WTC11 (cell line): Measurements from ENCODE around the gene CNFN. TPM values are rescaled to one million over a fixed set of nuclear protein-coding genes. Genes with fewer than 3 reads are reported as not detected.

Experiments
- ATAC-seq: fragments of 200-7000 bp; cut with Tn5 transposase; 2 replicates; pipeline ENCODE4 v1.10.0; 2021; ENCODE audit warnings: mild to moderate bottlenecking, moderate library complexity
- CTCF ChIA-PET: fragments of 300-600 bp; sonication (Branson Sonifier 250); formaldehyde crosslinking; loops from one replicate; lab custom pipeline; 2021; ENCODE audit warnings: antibody characterized with exemption; lab: Charles Lee
- POLR2A ChIA-PET: fragments of 350-600 bp; sonication (Branson Sonifier 250); formaldehyde crosslinking; loops from one replicate; lab custom pipeline; 2021; ENCODE audit warnings: antibody characterized with exemption; lab: Charles Lee
- DNase-seq: peaks from one replicate; pipeline ENCODE4 v3.0.0; 2021; ENCODE audit warnings: low spot score
- H3K27ac Mint-ChIP-seq: 2 replicates; pipeline ENCODE4 v1.8.0; 2021; ENCODE audit warnings: mixed read lengths
- H3K27me3 Mint-ChIP-seq: 2 replicates; pipeline ENCODE4 v1.8.0; 2021; ENCODE audit warnings: low read depth, mild to moderate bottlenecking, moderate library complexity, mixed read lengths
- H3K36me3 Mint-ChIP-seq: 2 replicates; pipeline ENCODE4 v1.8.0; 2021; ENCODE audit warnings: mixed read lengths
- H3K4me1 Mint-ChIP-seq: 2 replicates; pipeline ENCODE4 v1.8.0; 2022; ENCODE audit warnings: mixed read lengths
- H3K4me3 Mint-ChIP-seq: 2 replicates; pipeline ENCODE4 v1.8.0; 2021; ENCODE audit warnings: mild to moderate bottlenecking, moderate library complexity, mixed read lengths
- H3K9me3 Mint-ChIP-seq: 2 replicates; pipeline ENCODE4 v1.8.0; 2021; ENCODE audit warnings: mixed read lengths
- CDX4 ChIP-seq: fragments of 250-450 bp; sonication (Bioruptor Pico); IDR thresholded peaks from 2 replicates; pipeline ENCODE4 v1.9.0; 2021; ENCODE audit warnings: moderate library complexity, mild to moderate bottlenecking, inconsistent platforms, borderline replicate concordance
- ELF4 ChIP-seq: sonication (generic); formaldehyde crosslinking; IDR thresholded peaks from 2 replicates; pipeline ENCODE4 v1.8.1; 2022; ENCODE audit warnings: low read depth, mild to moderate bottlenecking, moderate library complexity, missing genetic modification reagents
- ESRRA ChIP-seq: sonication (generic); formaldehyde crosslinking; IDR thresholded peaks from 2 replicates; pipeline ENCODE4 v1.8.1; 2022; ENCODE audit warnings: mild to moderate bottlenecking, missing genetic modification reagents, borderline replicate concordance
- ETV6 ChIP-seq: sonication (generic); formaldehyde crosslinking; IDR thresholded peaks from 2 replicates; pipeline ENCODE4 v1.8.1; 2022; ENCODE audit warnings: mild to moderate bottlenecking, missing genetic modification reagents
- KAT7 ChIP-seq: sonication (generic); formaldehyde crosslinking; IDR thresholded peaks from 2 replicates; pipeline ENCODE4 v1.8.1; 2023; ENCODE audit warnings: missing genetic modification reagents, mild to moderate bottlenecking, borderline replicate concordance
- NR2C2 ChIP-seq: sonication (generic); formaldehyde crosslinking; IDR thresholded peaks from 2 replicates; pipeline ENCODE4 v1.8.0; 2022; ENCODE audit warnings: mild to moderate bottlenecking, missing genetic modification reagents
- SMAD3 ChIP-seq: sonication (generic); formaldehyde crosslinking; IDR thresholded peaks from 2 replicates; pipeline ENCODE4 v1.8.0; 2022; ENCODE audit warnings: missing genetic modification reagents, mild to moderate bottlenecking, borderline replicate concordance
- SP1 ChIP-seq: sonication (generic); formaldehyde crosslinking; conservative IDR thresholded peaks from 2 replicates; pipeline ENCODE4 v1.8.1; 2022; ENCODE audit warnings: missing genetic modification reagents
- TEAD1 ChIP-seq: sonication (generic); formaldehyde crosslinking; IDR thresholded peaks from 2 replicates; pipeline ENCODE4 v1.8.0; 2022; ENCODE audit warnings: mild to moderate bottlenecking, missing genetic modification reagents
- TP53 ChIP-seq: sonication (generic); formaldehyde crosslinking; IDR thresholded peaks from 2 replicates; pipeline ENCODE4 v1.8.1; 2023; ENCODE audit warnings: mild to moderate bottlenecking, missing genetic modification reagents
- USF1 ChIP-seq: sonication (generic); formaldehyde crosslinking; IDR thresholded peaks from 2 replicates; pipeline ENCODE4 v1.8.0; 2022; ENCODE audit warnings: mild to moderate bottlenecking, missing genetic modification reagents
- ZNF219 ChIP-seq: sonication (generic); formaldehyde crosslinking; IDR thresholded peaks from 2 replicates; pipeline ENCODE4 v1.8.0; 2023; ENCODE audit warnings: missing genetic modification reagents, mild to moderate bottlenecking, borderline replicate concordance
- ZNF281 ChIP-seq: sonication (generic); formaldehyde crosslinking; IDR thresholded peaks from 2 replicates; pipeline ENCODE4 v1.8.0; 2023; ENCODE audit warnings: mild to moderate bottlenecking, missing genetic modification reagents
- ZNF416 ChIP-seq: fragments of 250-450 bp; sonication (Bioruptor Pico); IDR thresholded peaks from 2 replicates; pipeline ENCODE4 v1.9.0; 2021; ENCODE audit warnings: mild to moderate bottlenecking, inconsistent platforms
- ZNF423 ChIP-seq: fragments of 250-450 bp; sonication (Bioruptor Pico); IDR thresholded peaks from 2 replicates; pipeline ENCODE4 v2.1.2; 2022; ENCODE audit warnings: mild to moderate bottlenecking, moderate library complexity
- ZNF425 ChIP-seq: fragments of 250-450 bp; sonication (Bioruptor Pico); conservative IDR thresholded peaks from 2 replicates; pipeline ENCODE4 v1.9.0; 2021; ENCODE audit warnings: mild to moderate bottlenecking
- total RNA-seq: library from RNA; stranded (reverse); gene quantifications from 3 replicates; pipeline ENCODE4 v1.2.3, GENCODE V29; 2021
- TF ChIP-seq, protein P1 (sequence below): fragments of 250-450 bp; sonication (Bioruptor Pico); IDR thresholded peaks from 2 replicates; pipeline ENCODE4 v1.9.0; 2021; ENCODE audit warnings: mild to moderate bottlenecking, borderline replicate concordance
- TF ChIP-seq, protein P2 (sequence below): sonication (generic); formaldehyde crosslinking; IDR thresholded peaks from 2 replicates; pipeline ENCODE4 v1.8.1; 2022; ENCODE audit warnings: low read depth, missing genetic modification reagents, borderline replicate concordance

The CNFN gene
- total RNA-seq, 1 experiment from 2014 or later: 9.6 TPM

DNA sequence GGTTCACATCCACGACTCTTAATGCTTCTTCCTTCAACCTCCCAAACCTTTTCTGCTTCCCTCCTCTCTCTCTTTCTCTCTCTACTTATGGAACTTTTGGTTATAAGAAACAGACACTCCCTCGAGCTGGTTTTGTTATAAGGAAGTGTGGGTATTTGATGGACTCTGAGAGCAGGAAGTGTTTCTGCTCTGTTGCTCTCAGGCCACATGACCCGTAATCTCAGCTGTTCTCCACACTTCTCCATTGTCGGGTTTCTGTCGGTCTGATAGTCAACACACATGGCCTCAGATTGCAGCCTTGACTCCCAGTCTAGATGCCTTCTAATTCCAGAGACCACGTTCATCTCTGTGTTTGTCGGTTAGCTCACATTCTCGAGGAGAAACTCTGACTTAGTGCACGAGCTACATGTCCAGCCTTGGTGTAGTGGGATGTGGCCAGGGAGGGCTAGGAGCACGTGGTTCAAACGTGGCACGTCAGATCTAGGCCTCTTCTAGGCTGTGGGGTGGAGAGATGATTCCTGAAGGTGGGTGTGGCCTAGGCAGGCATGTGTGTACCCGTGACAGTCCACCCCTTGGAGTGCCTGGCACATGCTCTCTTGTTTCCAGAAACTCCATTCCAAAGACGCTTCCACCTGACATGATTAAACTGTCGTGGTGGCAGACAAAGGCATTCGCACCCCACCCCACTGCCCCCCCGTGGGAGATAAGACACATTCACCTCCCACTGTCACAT is 26.3 kb downstream of the CNFN start:
- Mint-ChIP-seq H3K4me3 (no peak overlapping the region), H3K36me3 (peaks cover 39% of the 10 kb centered on the region), H3K27me3 (no peaks in the 10 kb centered on the region), H3K27ac (no peak overlapping the region), H3K4me1 (peaks cover 41% of the 10 kb centered on the region), H3K9me3 (peaks cover 16% of the 10 kb centered on the region)
- no peak for TF ChIP-seq ZNF425 (CRISPR knock-in tag)
- no peak for TF ChIP-seq CDX4 (CRISPR knock-in tag)
- no peak for TF ChIP-seq USF1 (CRISPR knock-in tag)
- no peak for TF ChIP-seq TP53 (CRISPR knock-in tag)
- TF ChIP-seq ZNF416: no peak
- TF ChIP-seq ZNF219 (CRISPR knock-in tag): no peak
- TF ChIP-seq ETV6 (CRISPR knock-in tag): no peak
- no peak for TF ChIP-seq KAT7 (CRISPR knock-in tag)
- TF ChIP-seq SMAD3 (CRISPR knock-in tag): no peak
- no peak for TF ChIP-seq SP1 (CRISPR knock-in tag)
- no peak for TF ChIP-seq ZNF423 (CRISPR knock-in tag)
- TF ChIP-seq ELF4: no peak
- no peak for TF ChIP-seq ESRRA (CRISPR knock-in tag)
- TF ChIP-seq TEAD1 (CRISPR knock-in tag): no peak
- TF ChIP-seq NR2C2: no peak
- TF ChIP-seq, protein P1, sequence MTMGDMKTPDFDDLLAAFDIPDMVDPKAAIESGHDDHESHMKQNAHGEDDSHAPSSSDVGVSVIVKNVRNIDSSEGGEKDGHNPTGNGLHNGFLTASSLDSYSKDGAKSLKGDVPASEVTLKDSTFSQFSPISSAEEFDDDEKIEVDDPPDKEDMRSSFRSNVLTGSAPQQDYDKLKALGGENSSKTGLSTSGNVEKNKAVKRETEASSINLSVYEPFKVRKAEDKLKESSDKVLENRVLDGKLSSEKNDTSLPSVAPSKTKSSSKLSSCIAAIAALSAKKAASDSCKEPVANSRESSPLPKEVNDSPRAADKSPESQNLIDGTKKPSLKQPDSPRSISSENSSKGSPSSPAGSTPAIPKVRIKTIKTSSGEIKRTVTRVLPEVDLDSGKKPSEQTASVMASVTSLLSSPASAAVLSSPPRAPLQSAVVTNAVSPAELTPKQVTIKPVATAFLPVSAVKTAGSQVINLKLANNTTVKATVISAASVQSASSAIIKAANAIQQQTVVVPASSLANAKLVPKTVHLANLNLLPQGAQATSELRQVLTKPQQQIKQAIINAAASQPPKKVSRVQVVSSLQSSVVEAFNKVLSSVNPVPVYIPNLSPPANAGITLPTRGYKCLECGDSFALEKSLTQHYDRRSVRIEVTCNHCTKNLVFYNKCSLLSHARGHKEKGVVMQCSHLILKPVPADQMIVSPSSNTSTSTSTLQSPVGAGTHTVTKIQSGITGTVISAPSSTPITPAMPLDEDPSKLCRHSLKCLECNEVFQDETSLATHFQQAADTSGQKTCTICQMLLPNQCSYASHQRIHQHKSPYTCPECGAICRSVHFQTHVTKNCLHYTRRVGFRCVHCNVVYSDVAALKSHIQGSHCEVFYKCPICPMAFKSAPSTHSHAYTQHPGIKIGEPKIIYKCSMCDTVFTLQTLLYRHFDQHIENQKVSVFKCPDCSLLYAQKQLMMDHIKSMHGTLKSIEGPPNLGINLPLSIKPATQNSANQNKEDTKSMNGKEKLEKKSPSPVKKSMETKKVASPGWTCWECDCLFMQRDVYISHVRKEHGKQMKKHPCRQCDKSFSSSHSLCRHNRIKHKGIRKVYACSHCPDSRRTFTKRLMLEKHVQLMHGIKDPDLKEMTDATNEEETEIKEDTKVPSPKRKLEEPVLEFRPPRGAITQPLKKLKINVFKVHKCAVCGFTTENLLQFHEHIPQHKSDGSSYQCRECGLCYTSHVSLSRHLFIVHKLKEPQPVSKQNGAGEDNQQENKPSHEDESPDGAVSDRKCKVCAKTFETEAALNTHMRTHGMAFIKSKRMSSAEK (CRISPR knock-in tag): no peak
- TF ChIP-seq, protein P2, sequence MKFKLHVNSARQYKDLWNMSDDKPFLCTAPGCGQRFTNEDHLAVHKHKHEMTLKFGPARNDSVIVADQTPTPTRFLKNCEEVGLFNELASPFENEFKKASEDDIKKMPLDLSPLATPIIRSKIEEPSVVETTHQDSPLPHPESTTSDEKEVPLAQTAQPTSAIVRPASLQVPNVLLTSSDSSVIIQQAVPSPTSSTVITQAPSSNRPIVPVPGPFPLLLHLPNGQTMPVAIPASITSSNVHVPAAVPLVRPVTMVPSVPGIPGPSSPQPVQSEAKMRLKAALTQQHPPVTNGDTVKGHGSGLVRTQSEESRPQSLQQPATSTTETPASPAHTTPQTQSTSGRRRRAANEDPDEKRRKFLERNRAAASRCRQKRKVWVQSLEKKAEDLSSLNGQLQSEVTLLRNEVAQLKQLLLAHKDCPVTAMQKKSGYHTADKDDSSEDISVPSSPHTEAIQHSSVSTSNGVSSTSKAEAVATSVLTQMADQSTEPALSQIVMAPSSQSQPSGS (CRISPR knock-in tag): no peak
- no peak for TF ChIP-seq ZNF281 (CRISPR knock-in tag)
- CTCF ChIA-PET: interaction anchor here (1.0 kb wide), 1 partner anchor 20 kb away, joined by 3 read pairs; no protein-coding TSS in a partner anchor
- POLR2A ChIA-PET: no interaction called here
- DNase-seq: no peak
- no peak for ATAC-seq
